ENCODE data around the gene STRN4. TPM values are rescaled to one million over a fixed set of nuclear protein-coding genes. Genes with fewer than 3 reads are reported as not detected.

The STRN4 gene
- polyA plus RNA-seq, 3 donors = 37.5 to 239 (median 48.0) TPM

- Histone ChIP-seq H3K4me3 (replicated peaks in 1 of 3; ENCODE audit: low read depth in 2 of 3, low read length in 3 of 3) (no peak overlapping the region), H3K27me3 (ENCODE audit: control insufficient read depth in 2 of 2, insufficient read depth in 2 of 2, low read length in 2 of 2) (no peaks in the 10 kb centered on the region), H3K9ac (ENCODE audit: insufficient read depth, low read length, poor library complexity, severe bottlenecking) (no peak overlapping the region), H4K20me1 (ENCODE audit: insufficient read depth, low read length) (peaks cover 7% of the 10 kb centered on the region), H3K4me1 (ENCODE audit: control insufficient read depth in 1 of 2, insufficient read depth in 2 of 2, low read length in 2 of 2) (peaks cover 28 to 35% of the 10 kb centered on the region in 2 donors), H3K9me3 (replicated peaks in 1 of 2; ENCODE audit: control insufficient read depth in 1 of 2, insufficient read depth in 1 of 2, low read length in 2 of 2) (no peaks in the 10 kb centered on the region), H3K79me2 (ENCODE audit: insufficient read depth, low read length) (no peaks in the 10 kb centered on the region), H3K36me3 (replicated peaks in 1 of 2; ENCODE audit: control insufficient read depth in 1 of 2, insufficient read depth in 2 of 2, low read length in 2 of 2) (no peaks in the 10 kb centered on the region), H2AFZ (ENCODE audit: insufficient read depth, low read depth, low read length, poor library complexity, severe bottlenecking) (no peak overlapping the region), H3K4me2 (replicated peaks; ENCODE audit: extremely low read depth, low read length, poor library complexity, severe bottlenecking) (no peak overlapping the region), H3K27ac (ENCODE audit: low read depth in 1 of 2, low read length in 2 of 2) (no peak overlapping the region)
- no peak overlapping the region for H3K4me3 Mint-ChIP-seq
- H3K27me3 Mint-ChIP-seq (ENCODE audit: low read depth in 3 of 3) = peaks cover 0 to 4% (median 4%) of the 10 kb centered on the region in 3 donors
- WGBS (ENCODE audit: insufficient coverage) = 98% methylated on average over 81 of the region's 86 CpGs
- DNase-seq = no peak
- TF ChIP-seq CTCF (IDR thresholded peaks at IDR 0.05) = no peak
- peaks cover 0 to 4% (median 2%) of the 10 kb centered on the region in 7 donors for H3K9me3 Mint-ChIP-seq
- H3K27ac Mint-ChIP-seq = no peak overlapping the region
- intact Hi-C loops (cut with micrococcal nuclease) = loop anchor here in 1 of 2 donors (5.0 kb wide), 1 partner anchor 86 kb away; no protein-coding TSS in a partner anchor
- H3K4me1 Mint-ChIP-seq = peaks cover 32% of the 10 kb centered on the region
- peaks cover 10 to 25% of the 10 kb centered on the region in 2 donors for H3K36me3 Mint-ChIP-seq
These were observed 9.7 kb upstream of the STRN4 start for GRCh38 chr19:46755853-46756543.

GRCh38 chr19:46755077-46755852 lies 9.0 kb upstream of the STRN4 start:
- Histone ChIP-seq H3K4me2 (replicated peaks; ENCODE audit: extremely low read depth, low read length, poor library complexity, severe bottlenecking) (peak overlapping the region; percentile 52), H3K9me3 (replicated peaks in 1 of 2; ENCODE audit: control insufficient read depth in 1 of 2, insufficient read depth in 1 of 2, low read length in 2 of 2) (no peaks in the 10 kb centered on the region), H4K20me1 (ENCODE audit: insufficient read depth, low read length) (peaks cover 7% of the 10 kb centered on the region), H3K79me2 (ENCODE audit: insufficient read depth, low read length) (no peaks in the 10 kb centered on the region), H2AFZ (ENCODE audit: insufficient read depth, low read depth, low read length, poor library complexity, severe bottlenecking) (no peak overlapping the region), H3K27me3 (ENCODE audit: control insufficient read depth in 2 of 2, insufficient read depth in 2 of 2, low read length in 2 of 2) (no peaks in the 10 kb centered on the region), H3K4me3 (replicated peaks in 1 of 3; ENCODE audit: low read depth in 2 of 3, low read length in 3 of 3) (peak overlapping the region in 1 of 3 experiments; percentile 40), H3K27ac (ENCODE audit: low read depth in 1 of 2, low read length in 2 of 2) (peak overlapping the region; percentile 20), H3K4me1 (ENCODE audit: control insufficient read depth in 1 of 2, insufficient read depth in 2 of 2, low read length in 2 of 2) (peaks cover 28 to 35% of the 10 kb centered on the region in 2 donors), H3K9ac (ENCODE audit: insufficient read depth, low read length, poor library complexity, severe bottlenecking) (no peak overlapping the region), H3K36me3 (replicated peaks in 1 of 2; ENCODE audit: control insufficient read depth in 1 of 2, insufficient read depth in 2 of 2, low read length in 2 of 2) (peaks cover 0 to 7% of the 10 kb centered on the region in 2 donors)
- peak overlapping the region in 6 of 7 donors; percentile 13 to 76 (median 38) for H3K27ac Mint-ChIP-seq
- peaks cover 0 to 4% (median 2%) of the 10 kb centered on the region in 7 donors for H3K9me3 Mint-ChIP-seq
- intact Hi-C loops (cut with micrococcal nuclease) = loop anchor here in 1 of 2 donors (5.0 kb wide), 1 partner anchor 87 kb away; no protein-coding TSS in a partner anchor
- no peak for TF ChIP-seq CTCF (IDR thresholded peaks at IDR 0.05)
- 76% methylated on average over 38 of the region's 39 CpGs for WGBS (ENCODE audit: insufficient coverage)
- peaks cover 12 to 31% of the 10 kb centered on the region in 2 donors for H3K36me3 Mint-ChIP-seq
- H3K4me3 Mint-ChIP-seq = no peak overlapping the region
- DNase-seq = peak; percentile 43 to 67 (median 47)
- H3K27me3 Mint-ChIP-seq (ENCODE audit: low read depth in 3 of 3) = peaks cover 0 to 4% (median 4%) of the 10 kb centered on the region in 3 donors
- peaks cover 31% of the 10 kb centered on the region for H3K4me1 Mint-ChIP-seq

Measured in CD14-positive monocyte (primary cell).